Dedifferentiated amniotic fluid mesenchymal stem cell (primary cell): ENCODE results near the gene IQSEC2.

ENCODE experiments used
- DNase-seq: peaks from one replicate; pipeline ENCODE4 v3.0.0-alpha.2; 2016; ENCODE audit errors: extremely low spot score

IQSEC2 gene

DNA sequence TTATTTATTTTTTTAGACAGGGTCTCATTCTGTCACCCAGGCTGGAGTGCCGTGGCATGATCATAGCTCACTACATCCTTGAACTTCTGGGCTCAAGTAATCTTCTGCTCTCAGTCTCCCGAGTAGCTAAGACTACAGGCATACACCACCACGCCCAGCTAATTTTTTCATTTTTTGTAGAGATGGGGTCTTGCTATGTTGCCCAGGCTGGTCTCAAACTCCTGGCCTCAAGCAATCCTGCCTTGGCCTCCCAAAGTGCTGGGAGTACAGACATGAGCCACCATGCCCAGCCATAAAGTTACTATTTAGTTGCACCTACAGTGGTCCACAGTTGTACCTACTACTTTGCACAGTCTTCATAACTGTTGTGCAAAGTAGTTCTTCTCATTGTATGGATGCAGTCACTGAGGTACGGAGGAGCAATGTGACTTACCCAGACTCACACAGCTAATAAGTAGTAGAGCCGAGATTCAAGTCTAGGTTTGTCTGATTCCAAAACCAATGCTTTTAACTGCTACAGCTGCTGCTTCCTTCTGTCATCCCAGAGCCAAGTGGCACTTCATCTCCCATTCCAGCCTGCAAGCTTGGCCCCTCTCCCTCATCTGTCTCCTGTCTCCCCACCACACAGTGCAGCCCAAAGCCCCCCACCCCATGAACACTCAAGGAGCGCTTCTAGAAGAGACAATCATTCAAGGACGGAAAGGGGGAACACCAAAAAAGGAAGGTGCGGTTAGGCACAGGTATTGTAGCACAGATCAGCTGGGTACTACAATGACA lies 24.0 kb upstream of the IQSEC2 start:
- DNase-seq: no peak

DNA sequence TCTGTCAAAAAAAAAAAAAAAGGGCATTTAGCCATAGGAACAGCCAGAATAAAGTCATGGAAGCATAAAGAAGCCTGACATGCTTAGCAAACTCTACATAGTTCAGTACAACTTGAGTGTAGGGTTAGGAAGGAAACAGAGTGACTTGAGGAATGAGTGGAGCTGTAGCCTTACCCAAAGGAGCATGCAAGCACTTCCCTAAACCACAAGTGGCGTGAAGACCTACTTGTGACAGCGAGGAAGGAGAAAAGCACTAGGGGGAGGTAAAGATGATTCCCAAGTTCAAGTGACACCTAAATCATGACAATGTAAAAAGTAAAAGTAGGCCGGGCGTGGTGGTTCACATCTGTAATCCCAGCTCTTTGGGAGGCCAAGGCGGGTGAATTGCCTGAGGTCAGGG lies 21.8 kb upstream of the IQSEC2 start:
- DNase-seq: no peak

DNA sequence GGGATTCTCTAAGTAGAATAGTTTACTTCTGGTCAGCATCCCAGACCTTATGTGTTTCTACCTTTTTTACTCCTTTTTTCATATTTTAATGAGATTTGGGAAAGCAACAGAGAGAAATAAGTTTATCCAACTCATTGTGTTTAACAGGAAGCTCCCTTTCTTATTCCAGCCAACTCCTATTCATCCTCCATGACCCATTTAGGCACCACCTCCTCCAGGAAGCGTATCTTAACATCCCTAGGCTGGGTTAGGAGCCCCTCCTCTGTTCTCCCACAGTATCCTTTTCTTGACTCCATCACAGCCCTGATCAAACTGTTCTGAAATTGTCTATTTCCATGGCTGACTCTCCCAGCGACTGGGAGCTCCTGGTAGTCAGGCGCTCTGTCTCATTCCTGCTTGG lies 18.8 kb upstream of the IQSEC2 start:
- DNase-seq: no peak

DNA sequence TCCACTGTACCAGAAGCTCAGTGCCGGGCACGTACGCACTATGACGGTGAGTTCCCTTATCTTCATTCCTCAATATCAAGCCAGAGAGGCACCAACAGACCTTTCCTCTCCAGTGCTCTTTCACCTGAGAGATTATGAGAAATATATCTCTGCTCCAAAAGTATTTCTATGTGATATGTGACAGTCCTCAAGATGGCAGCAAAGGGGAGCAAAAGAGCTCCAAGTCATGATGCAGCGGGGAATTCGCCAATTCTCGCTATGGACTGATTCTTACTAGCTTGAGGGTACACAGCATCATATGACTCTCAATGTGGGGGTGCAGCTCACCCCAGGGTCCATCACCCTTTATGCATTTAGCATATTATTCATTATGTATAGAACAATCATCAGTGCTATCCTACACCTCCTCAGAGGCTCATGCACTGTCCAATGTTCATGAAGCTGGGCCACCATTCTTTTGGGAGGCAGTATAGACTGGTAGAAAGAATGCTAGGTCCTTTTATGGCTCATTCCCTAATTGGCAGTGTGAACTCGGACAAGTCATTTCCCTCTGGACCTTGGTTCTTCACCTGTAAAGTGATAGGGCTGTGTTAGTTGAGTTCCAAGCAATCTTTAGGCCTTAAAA lies 12.8 kb upstream of the IQSEC2 start:
- no peak for DNase-seq

DNA sequence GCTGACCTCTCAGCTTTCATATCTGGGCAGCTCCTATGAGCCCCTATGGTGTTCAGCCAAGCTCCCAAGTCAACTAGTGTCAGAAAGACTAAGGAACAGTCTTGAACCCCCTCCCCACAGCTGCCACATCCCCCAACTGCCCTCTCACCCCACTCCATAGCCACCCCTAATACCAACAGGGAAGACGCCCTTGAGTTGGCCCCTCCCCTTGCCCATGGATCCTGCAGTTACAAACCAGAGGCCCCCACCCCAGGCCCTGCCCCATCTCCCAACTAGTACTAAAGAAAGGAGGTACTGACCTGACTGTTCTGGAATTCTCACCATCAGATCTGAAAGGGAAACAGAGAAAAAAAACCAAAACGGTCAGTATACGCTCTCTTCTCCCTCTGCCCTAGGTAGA lies 10.2 kb upstream of the IQSEC2 start:
- DNase-seq: no peak

DNA sequence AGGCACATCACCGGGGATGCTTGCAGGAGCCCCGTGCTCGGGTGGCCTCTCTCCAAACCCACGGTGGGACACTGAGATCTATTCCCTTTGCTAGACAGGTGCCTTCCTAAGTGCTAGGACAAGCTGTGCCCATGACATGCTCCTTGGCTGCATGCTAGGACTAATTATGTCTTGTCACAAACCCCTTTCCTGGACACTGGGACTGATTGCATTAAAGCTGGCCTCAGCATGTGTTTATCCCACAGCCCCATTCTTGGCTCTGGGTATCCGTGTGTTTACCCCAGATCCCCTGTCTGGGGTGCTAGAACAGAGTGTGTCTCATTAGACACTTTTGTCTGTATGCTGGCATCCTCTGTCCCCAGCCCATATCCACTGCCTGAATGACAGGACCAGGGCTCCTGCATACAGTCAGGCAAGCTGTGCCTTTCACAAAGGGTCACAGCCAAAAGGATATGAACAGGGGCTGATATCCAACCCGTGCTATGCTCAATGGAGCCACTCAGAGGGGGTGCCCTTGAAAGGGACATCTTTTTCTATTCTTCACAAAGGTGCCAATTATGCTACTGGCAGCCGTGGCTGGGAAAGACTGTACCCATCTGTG lies 9.2 kb upstream of the IQSEC2 start:
- DNase-seq: no peak

DNA sequence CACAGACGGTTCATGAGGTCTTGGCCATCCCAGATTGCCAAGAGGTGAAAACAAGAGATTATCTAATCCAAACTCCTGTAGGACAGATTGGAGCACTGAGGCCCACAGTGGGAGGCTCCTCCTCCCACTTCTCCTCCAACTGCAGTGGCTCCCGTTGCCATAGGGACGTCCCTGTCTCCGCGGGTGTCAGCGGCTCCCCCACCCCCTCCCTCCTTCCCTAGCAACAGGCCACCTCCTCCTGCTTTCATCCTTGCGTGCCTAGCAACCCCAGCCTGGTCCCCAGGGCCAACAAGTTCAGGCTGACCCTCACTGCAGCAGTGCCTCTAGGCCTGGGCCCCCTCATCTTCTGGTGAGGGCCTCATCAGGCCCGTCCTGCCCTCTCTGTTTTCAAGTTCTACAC lies 6.8 kb upstream of the IQSEC2 start:
- no peak for DNase-seq

DNA sequence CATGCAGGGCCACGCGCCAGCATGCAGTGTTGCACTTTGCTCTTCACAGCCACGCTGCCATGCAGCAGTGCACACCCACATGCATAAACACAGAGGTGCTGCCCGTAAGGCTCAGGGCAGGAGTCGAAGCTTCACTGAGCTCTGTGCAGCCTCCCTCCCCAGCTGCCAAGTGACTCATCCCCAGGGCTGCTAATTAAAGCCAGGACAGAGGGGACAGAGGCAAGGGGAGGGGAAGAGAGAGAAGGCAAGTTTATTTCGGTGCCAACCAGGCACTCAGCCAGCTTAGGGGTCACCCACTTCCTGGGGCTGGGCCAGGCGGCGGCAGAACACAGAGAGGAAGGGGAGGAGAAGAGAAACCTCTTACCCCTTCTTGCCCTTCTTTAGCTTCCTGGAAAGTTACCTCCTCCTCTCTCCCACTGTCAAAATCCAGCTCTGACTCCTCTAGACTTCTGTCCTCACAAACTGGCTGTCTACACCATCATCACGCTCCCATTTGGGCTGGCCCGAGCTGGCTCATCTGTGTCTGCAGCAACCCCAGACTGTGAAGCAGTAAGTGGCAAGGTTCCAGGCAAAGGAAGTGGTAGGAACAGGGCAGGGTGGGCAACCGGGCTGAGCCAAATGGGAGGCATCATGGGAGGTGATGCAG lies 6.2 kb upstream of the IQSEC2 start:
- no peak for DNase-seq

DNA sequence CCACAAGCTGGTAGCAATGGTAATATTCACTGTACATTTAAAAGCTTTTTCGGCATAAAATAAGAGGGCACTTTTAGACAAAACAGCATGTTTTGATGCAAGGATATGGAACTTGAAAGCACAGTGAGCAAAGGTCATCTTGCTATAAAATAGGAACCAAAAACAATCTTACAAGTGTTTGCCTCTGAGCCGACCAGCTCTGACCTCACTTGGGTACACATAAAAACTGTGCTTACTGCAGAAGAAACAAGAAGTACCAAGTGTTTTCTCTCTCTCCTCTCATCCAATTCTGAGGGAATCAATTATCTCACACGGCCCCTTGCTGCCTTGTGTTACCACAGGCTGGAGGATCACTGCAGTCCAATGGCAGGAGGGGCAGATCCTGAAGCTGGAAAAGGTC lies 4.8 kb upstream of the IQSEC2 start:
- no peak for DNase-seq

DNA sequence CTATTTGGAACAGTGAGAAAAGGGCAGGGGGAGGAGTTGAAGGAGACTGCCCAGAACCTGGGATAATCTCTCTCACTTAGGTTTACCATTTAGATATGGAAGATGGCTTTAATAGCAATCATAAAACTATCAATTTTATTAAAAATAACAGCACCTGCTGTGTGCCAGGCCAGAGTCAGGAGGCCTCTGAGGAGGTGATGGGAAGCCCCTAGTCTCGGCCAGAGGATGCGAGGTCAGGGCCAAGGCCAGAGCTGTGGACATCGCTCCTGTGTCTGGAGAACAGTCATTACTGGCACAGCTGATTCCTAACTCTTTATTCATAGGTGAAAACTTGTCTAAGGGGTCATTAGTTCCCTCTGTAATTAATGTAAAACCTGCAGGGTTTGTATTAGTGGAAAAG lies 4.2 kb upstream of the IQSEC2 start:
- no peak for DNase-seq

DNA sequence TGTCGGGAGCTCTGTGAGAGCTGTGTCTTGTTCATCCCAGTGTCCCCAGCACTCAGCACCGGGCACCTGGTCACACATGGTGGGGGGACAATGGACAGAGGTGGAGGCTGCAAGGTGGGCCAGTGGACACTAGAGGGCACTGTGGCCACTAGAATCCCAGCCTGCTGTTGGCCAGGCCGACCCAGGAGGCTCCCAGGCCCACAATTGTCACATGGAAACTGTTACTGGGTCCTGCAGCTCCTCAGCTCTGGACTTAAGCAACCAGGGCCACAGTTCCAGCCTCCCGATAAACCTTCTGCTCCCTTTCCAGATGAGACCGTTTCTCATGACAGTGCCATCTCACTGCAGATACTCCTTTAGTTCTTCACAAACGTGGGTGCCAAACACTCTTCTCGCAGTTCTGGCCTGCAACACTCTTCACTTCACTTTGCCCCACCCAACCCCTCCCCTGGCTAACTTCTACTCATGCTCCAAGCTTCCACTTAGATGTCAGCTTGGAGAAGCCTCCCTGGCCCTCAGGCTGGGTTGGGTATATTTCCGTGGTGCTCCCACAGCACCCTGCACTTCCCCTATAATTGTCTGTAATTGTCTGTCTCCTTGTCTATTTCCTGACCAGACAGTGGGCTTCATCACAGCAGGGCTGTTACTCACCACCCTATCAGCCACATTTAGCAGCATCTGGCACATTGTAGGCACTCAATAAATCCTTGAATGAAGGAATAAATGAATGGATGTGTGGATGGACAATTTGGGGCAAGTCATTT lies 3.5 kb upstream of the IQSEC2 start:
- DNase-seq: peak; percentile 25

DNA sequence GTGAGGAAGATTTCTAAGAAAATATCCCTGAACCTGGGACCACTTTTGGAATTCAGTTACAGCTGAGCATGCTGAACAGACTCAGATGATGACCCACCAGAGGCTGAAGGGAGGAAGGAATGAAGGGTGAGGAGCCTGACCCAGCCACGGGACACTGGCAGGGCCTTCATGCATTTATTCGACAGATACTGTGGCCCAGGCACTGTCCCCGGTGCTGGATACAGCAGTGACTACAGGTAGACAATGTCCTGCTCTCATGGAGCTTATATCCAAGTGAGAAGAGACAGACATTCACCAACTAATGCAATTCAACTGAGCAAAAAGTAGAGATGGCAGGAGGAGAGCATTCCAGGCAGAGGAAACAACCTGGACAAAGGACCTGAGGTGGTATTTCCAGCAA lies 2.2 kb upstream of the IQSEC2 start:
- no peak for DNase-seq

DNA sequence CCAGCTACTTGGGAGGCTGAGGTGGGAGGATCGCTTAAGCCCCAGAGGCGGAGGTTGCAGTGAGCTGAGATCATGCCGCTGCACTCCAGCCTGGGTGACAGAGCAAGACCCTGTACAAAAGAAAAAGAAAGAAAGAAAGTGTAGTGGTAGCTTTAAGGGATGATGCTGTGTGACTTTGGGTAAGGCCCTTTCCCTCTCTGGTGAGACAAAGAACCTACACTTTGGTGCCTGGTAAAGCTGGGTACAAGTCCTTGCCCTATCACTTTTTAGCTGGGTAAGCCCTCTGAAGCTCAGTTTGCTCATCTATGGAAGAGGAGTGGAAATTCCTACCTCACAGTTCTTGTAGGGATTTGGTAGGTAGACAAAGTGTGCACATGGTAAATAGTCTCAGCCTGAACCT lies 1.7 kb upstream of the IQSEC2 start:
- no peak for DNase-seq

DNA sequence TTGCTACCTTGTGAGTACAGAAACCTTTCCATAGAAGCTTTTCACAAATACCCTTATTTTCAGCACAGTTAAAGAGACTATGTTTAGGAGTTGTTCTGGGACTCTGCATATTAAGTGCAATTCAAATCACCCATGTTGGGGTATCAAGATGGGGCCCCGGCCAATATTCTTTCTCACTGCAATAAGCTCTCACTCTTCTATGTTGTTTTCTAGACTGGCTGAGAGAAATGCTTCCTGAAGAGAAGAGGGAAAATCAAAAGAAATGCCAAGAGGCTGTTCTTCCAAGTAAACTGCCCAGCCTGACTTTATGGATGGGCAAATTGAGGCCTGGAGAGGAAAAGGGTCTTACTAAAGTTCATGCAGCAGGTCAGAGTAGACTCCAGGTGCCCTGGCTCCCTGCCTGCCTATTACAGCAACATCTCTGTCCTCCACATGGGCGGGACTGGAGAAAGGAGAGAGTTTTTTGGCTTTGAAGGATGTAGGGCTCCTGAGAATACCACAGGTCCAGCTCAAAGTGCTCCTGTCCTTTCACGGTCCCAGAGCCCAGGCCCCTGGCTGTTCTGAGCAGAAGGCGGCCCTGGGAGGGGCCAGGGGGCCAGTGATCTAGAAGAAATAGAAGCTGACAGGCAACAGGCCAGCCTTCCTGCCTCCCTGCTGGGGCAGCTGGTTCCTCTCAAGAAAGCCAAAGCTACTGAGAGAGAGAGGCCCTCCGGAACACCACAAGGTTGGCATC lies 745 bp upstream of the IQSEC2 start:
- DNase-seq: no peak

DNA sequence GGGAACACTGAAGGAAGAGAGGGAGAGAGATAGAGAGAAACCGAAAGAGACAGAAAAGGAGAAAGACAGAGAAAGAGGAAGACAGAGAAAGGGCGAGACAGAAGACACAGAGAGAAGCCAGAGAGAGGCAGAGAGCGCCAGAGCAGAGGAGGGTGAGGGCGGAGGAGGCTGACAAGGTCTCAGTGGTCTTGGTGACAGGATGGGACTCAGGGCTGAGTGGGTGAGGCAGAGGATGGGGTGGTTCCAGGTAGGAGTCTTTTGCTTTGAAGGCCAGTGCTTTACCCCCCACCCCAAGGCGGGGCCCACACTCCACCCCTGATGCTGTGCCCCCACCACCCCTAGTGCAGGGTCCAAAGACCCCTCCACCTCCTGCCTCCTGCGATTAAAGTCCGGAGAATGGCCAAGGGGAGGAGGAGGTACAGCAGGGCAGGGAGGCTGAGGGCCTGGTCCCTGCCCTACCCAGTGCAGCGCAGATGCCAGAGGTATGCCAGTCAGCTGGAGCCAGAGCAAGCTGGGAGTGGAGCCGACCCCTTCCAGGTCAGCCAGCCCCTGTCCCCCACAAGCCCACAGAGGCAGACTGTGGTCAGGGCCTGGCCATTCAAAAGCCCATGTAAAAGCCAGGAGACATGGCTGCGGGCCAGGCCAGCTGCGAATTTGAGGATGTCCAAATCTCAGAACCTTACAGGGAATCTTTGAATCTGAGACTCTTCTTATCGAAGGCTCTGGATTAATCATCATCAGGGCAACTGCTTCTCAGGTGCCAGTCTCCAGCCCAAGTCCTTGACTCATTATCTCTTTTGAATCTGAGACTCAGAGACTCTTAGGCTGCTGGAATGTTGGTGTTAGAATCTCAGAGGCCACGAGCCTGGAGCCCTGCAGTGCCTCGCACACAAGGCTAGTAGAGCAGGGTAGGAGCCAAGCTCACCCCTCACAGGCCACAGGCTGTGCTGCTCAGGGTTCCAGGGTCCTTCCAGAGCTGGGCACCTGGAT lies 758 bp downstream of the IQSEC2 start:
- no peak for DNase-seq

DNA sequence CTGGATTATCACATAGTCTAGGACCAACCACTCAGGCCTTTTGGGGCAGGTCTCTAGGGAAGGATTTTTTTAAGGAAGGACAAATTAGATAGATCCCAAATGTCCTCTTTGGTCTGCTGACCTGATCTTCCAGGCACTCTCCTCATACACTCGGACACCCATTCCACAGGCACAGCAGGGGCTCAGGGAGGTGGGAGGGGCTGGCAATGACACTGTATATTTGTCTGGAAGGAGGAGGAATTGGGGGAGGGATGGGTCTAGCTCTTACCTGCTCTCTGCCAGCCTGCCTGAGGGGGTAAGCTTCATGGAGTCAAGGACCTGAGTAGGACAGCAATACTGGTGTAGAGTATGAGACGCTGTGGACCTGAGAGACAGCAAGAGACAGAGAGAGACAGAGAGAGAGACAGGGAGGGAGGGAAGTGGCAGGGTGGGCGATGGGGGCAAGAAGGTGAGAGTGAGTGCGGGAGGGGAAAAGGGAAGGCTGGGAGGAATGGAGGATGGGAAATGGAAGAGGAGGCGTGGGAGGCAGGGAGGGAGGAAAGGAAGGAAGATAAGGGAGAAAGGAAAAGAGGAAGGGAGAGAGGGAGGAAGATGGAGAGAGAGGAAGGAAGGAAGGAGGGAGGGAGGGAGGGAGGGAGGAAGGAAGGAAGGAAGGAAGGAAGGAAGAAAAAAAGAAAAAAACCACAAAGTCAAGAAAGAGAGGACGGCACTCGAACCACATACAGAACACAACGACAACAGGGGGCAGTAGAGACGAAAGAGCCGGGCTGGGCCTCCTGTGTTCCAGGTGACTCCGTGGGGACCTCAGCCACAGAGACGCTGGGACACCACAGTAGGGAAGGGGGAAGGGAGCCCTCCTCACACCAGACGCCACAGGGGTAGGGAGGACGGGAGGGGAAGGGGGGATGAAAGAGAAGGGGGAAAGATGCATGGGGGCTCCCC lies 1.8 kb downstream of the IQSEC2 start:
- DNase-seq: no peak

DNA sequence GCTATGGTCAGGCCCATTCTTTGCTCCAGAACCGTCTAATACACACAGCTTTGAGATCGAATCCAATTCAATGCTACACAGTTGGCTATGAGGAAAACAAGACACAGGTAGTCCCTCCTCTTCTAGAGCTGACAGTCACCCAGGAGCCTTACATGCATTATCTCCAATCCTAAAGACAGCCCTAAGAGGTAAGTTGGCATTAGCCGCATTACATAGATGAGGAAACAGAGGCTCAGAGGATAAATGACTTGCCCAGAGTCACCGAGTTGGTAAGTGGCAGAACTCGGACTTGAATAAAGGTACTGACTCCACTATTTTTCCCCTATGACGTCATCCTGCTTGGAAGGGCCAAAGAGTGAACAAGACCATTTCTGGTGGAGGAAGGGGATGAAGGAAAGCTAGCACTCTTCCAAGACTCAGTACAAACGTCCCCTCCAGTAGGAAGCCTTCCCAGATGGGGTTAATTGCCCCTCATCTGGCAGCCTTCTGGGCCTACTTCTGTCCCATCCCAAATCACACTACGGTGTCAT lies 8.5 kb downstream of the IQSEC2 start:
- DNase-seq: no peak

DNA sequence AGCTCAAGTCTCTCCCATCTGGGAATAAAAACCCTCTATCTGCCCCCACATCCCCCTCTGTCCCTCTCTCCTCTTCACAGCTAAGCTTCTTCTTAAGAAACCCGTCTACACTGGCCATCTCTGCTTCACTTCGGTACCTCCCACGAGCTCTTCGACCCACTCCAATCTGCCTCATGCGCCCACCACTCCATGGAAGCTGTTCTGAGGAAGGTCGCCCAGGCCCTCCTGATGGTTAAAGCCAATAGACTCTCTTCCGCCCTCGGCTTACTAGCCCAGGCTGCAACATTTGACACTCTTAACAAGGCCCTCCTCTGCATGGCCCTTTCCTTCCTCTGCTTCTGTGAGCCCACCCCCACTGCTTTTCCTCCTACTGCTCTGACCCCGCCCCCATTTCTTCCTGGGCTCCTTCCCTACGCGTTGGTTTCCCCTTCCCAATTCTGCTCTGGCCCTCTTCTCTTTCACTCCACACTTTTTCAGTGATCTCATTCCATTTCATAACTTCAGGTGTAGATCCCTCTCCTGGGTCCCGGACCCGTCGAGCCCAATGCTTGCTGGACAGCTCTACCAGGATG lies 11.8 kb downstream of the IQSEC2 start:
- no peak for DNase-seq
